Measurements from ENCODE around the gene GADD45GIP1. TPM values are rescaled to one million over a fixed set of nuclear protein-coding genes. Genes with fewer than 3 reads are reported as not detected.
A peak's percentile ranks its signal among the peaks of the same experiment; 100 is the strongest.

GADD45GIP1 gene
- total and polyA plus RNA-seq, 10 of the 15 experiments (the other 5 are each of a cell fraction or from before 2014, with no cell fraction given) = 5.1 to 136 (median 30.1) TPM

- no peak for TF ChIP-seq MYC (IDR thresholded peaks at IDR 0.05; ENCODE audit: insufficient read depth, insufficient read length, insufficient replicate concordance, low read length, severe bottlenecking)
- no peak; the same call in 1 of the 2 replicates for TF ChIP-seq PML (IDR thresholded peaks at IDR 0.05; ENCODE audit: low read length)
- peak; percentile 58 for TF ChIP-seq IKZF1 (conservative IDR thresholded peaks at IDR 0.05)
- no peak for TF ChIP-seq ZSCAN29 (IDR thresholded peaks at IDR 0.05)
- no peak for TF ChIP-seq EP300 (IDR thresholded peaks at IDR 0.05; ENCODE audit: borderline replicate concordance in 1 of 2, control insufficient read depth in 1 of 2, low read depth in 2 of 2, low read length in 2 of 2)
- no peak for TF ChIP-seq POU2F2 (IDR thresholded peaks at IDR 0.05; ENCODE audit: borderline replicate concordance, low read depth, low read length)
- no peak for TF ChIP-seq TCF12 (IDR thresholded peaks at IDR 0.05; ENCODE audit: low read depth, low read length)
- no peak for TF ChIP-seq ZBTB4 (CRISPR knock-in tag; IDR thresholded peaks at IDR 0.05)
- no peak for TF ChIP-seq TCF3 (IDR thresholded peaks at IDR 0.05; ENCODE audit: borderline replicate concordance, insufficient read depth, low read depth, low read length)
- TF ChIP-seq PRDM15 (CRISPR knock-in tag; IDR thresholded peaks at IDR 0.05) = no peak
- no peak; the same call in 1 of the 2 replicates for TF ChIP-seq SIN3A (IDR thresholded peaks at IDR 0.05; ENCODE audit: low read depth, low read length)
- TF ChIP-seq HDAC2 (IDR thresholded peaks at IDR 0.05) = no peak
- no peak for TF ChIP-seq ELK1 (IDR thresholded peaks at IDR 0.05; ENCODE audit: low read depth, low read length)
- TF ChIP-seq MTA3 (IDR thresholded peaks at IDR 0.05; ENCODE audit: borderline replicate concordance, low read length) = no peak; the same call in 1 of the 2 replicates
- no peak for TF ChIP-seq RAD21 (IDR thresholded peaks at IDR 0.05; ENCODE audit: insufficient read depth, low read depth, low read length)
- TF ChIP-seq RFX5 (IDR thresholded peaks at IDR 0.05; ENCODE audit: low read depth, low read length) = no peak
- TF ChIP-seq NFYA (IDR thresholded peaks at IDR 0.05; ENCODE audit: borderline replicate concordance, low read depth, low read length) = no peak
- TF ChIP-seq MLLT1 (IDR thresholded peaks at IDR 0.05) = peak; percentile 69
These were observed 18.0 kb downstream of the GADD45GIP1 start (continued) for GRCh38 chr19:12938779-12939601.
